ENCODE measurements around the gene FAM186B.

DNA sequence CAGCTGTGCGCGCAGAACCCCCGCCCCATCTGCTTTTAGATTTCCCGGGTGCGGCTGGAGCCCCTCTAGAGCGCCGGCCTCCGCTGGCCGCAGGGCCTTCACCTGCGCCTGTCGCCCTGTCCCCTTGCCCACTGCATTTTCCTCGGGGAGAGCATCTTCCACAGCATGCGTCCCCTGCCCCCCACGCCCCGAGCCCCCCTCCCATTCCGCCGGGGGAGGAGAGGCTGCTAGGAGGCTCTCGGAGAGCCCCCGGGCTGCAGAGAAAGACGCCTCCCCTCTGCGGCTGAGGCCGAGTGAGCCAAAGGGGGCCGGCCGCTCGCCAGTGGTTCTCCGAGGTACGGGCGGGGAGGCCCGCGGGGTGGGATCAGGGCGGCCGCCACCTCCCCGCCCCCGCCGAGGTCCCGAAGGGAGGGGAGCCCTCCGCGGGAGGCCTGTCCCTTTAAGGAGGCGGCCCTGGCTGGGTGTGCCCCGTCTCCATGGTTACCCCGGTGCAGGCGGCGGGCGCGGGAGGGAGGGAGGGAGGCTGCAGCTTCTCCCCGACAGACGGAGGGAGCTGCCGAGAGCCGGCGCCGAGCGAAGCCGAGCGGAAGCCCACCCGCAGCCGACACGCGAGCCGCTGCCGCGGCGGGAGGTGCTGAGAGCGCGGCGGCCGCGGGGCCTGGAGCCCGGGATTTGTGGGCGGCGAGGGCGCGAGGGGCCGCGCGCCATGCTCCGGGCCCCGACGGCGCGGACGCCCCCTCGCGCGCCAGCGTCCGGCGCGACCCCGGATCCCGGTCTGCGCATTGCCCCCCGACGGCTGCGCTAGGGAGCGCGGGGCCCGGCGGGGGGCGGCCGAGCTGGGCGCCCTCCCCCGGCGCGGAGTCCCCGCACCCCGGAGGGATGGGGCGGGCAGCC, 66.7 kb downstream of the FAM186B start, which contains the start of gene KCNH3:
- TF ChIP-seq, protein P1, sequence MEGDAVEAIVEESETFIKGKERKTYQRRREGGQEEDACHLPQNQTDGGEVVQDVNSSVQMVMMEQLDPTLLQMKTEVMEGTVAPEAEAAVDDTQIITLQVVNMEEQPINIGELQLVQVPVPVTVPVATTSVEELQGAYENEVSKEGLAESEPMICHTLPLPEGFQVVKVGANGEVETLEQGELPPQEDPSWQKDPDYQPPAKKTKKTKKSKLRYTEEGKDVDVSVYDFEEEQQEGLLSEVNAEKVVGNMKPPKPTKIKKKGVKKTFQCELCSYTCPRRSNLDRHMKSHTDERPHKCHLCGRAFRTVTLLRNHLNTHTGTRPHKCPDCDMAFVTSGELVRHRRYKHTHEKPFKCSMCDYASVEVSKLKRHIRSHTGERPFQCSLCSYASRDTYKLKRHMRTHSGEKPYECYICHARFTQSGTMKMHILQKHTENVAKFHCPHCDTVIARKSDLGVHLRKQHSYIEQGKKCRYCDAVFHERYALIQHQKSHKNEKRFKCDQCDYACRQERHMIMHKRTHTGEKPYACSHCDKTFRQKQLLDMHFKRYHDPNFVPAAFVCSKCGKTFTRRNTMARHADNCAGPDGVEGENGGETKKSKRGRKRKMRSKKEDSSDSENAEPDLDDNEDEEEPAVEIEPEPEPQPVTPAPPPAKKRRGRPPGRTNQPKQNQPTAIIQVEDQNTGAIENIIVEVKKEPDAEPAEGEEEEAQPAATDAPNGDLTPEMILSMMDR (conservative IDR thresholded peaks at IDR 0.05; ENCODE audit: low read depth, low read length): no peak
- TF ChIP-seq EZH2 (IDR thresholded peaks at IDR 0.05; ENCODE audit: borderline replicate concordance, low read depth, low read length, poor library complexity, severe bottlenecking): no peak
